Measurements from ENCODE around the gene KCNQ1. TPM values are rescaled to one million over a fixed set of nuclear protein-coding genes. Genes with fewer than 3 reads are reported as not detected.

The KCNQ1 gene
- total and polyA plus RNA-seq, 9 of the 15 experiments (the other 6 are each of a cell fraction or from before 2014, with no cell fraction given), result 0.44 TPM; not detected in 8

DNA sequence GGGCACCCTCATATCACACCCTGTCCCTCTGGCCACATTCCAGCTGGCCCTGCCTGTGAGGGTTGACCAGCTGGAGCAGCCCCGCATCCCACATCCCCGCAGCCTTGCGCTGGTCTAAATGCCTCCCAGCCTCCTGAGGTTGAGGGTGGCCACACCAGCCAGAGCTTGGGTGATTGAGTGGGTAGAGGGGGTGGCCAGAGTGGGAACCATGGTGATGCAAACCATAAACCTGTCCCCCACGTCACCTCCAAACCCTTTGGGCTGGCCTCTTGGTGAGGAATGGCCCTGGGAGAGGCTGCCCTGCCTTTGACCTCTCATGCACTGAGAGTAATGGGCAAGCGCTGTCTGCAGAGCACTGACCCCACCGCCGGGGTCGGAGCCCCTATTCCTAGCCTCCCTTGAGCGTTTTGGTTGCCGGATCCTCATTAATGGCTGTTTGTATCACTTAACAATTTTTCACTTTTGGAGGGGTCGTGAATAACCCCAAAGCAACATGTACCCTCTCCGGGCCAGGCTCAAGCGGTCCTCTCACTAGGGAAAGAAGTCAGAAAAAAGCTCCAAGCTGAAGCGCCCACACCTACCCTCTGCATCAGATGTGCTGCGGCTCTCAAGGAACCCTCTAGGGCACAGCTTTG, 271.0 kb downstream of the KCNQ1 start (continued):
- TF ChIP-seq, protein P1, sequence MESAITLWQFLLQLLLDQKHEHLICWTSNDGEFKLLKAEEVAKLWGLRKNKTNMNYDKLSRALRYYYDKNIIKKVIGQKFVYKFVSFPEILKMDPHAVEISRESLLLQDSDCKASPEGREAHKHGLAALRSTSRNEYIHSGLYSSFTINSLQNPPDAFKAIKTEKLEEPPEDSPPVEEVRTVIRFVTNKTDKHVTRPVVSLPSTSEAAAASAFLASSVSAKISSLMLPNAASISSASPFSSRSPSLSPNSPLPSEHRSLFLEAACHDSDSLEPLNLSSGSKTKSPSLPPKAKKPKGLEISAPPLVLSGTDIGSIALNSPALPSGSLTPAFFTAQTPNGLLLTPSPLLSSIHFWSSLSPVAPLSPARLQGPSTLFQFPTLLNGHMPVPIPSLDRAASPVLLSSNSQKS (CRISPR knock-in tag; IDR thresholded peaks at IDR 0.05), result no peak
- TF ChIP-seq, protein P2, sequence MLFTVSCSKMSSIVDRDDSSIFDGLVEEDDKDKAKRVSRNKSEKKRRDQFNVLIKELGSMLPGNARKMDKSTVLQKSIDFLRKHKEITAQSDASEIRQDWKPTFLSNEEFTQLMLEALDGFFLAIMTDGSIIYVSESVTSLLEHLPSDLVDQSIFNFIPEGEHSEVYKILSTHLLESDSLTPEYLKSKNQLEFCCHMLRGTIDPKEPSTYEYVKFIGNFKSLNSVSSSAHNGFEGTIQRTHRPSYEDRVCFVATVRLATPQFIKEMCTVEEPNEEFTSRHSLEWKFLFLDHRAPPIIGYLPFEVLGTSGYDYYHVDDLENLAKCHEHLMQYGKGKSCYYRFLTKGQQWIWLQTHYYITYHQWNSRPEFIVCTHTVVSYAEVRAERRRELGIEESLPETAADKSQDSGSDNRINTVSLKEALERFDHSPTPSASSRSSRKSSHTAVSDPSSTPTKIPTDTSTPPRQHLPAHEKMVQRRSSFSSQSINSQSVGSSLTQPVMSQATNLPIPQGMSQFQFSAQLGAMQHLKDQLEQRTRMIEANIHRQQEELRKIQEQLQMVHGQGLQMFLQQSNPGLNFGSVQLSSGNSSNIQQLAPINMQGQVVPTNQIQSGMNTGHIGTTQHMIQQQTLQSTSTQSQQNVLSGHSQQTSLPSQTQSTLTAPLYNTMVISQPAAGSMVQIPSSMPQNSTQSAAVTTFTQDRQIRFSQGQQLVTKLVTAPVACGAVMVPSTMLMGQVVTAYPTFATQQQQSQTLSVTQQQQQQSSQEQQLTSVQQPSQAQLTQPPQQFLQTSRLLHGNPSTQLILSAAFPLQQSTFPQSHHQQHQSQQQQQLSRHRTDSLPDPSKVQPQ (CRISPR knock-in tag; IDR thresholded peaks at IDR 0.05; ENCODE audit: borderline replicate concordance), result no peak

DNA sequence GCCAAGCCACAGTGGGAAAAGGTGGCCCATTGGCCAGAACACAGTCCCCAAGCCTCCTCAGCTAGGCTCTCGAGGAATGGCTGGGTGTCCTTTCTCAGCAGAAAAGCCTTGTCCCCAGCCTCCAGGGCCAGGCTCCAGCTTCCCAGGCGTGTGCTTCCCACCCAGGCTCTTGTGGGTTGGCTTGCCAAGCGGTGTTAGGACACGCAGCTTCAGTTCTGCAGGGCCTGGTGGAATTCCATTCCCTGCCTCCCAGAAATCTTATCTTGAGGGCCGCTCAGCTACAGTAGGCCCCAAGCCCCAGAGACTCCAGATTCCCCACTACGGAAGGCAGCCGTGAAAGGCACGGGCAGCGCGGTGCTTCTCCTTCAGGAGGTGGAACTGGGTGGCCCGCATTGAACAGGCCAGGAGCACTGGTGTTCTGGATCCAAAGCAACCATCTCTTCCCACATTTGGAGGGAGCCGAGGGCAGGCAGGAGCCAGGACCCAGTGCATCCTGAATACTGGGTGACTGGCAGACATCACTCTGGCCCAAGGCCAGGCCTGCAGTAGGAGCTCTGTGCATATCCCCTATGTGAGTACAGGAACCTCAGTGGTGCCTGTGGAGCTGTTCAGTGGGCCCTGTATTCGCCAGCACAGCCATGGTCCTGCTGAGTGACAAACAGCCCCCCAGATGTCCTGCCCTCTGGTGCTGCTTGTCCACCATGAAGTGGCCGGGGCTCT, 271.7 kb downstream of the KCNQ1 start:
- Histone ChIP-seq H3K9me3 (replicated peaks; ENCODE audit: control insufficient read depth, insufficient read depth, low read depth, low read length) (no peaks in the 10 kb centered on the region), H3K4me3 (no peak overlapping the region), H3K27ac (ENCODE audit: extremely low read depth, low read depth, low read length) (no peak overlapping the region), H3K9me1 (ENCODE audit: control insufficient read depth, insufficient read depth, low read length) (no peaks in the 10 kb centered on the region), H2AFZ (ENCODE audit: low read depth, low read length) (no peak overlapping the region), H3K36me3 (ENCODE audit: control insufficient read depth, insufficient read depth, low read length) (no peaks in the 10 kb centered on the region), H3K27me3 (ENCODE audit: control insufficient read depth in 2 of 2, insufficient read depth in 2 of 2, low read length in 2 of 2) (peaks cover 2 to 56% of the 10 kb centered on the region in 2 experiments; a peak in 3 of 5 replicates), H3K4me2 (ENCODE audit: insufficient read depth, low read length) (no peak overlapping the region), H3K9ac (ENCODE audit: insufficient read depth in 1 of 2, low read depth in 2 of 2, low read length in 2 of 2) (no peak overlapping the region; a peak in 1 of 4 replicates), H3K79me2 (ENCODE audit: control insufficient read depth, insufficient read depth, low read length) (no peaks in the 10 kb centered on the region), H3K4me1 (replicated peaks in 1 of 2; ENCODE audit: control insufficient read depth in 2 of 2, insufficient read depth in 2 of 2, low read length in 2 of 2) (peaks cover 0 to 8% of the 10 kb centered on the region in 2 experiments; a peak in 2 of 5 replicates), H4K20me1 (replicated peaks; ENCODE audit: control insufficient read depth, insufficient read depth, low read length) (peaks cover 2% of the 10 kb centered on the region; the same call in 1 of the 2 replicates)
- ATAC-seq (no peak), FAIRE-seq (no peak), DNase-seq (ENCODE audit: extremely low read depth in 1 of 4, low spot score in 3 of 4) (no peak)
- no TSS peak for BruUV-seq (replicated peaks)
- in situ Hi-C loops (cut with MboI) (no loop called here), intact Hi-C loops (cut with micrococcal nuclease) (no loop called here)
- ChIA-PET POLR2A (interaction anchor here (0.5 to 0.6 kb wide), 2 partner anchors 9 to 17 kb away, joined by 3 read pairs; partner anchors contain the start of gene KCNQ1OT1), CTCF (ENCODE audit: low intra/inter-chr PET ratio) (no interaction called here)
- 37% methylated on average over 13 of the region's 14 CpGs for WGBS (ENCODE audit: insufficient coverage, low coverage, missing lambda C conversion rate)
- TF ChIP-seq RHOXF2B (CRISPR knock-in tag; conservative IDR thresholded peaks at IDR 0.05) (no peak), EZH2 (IDR thresholded peaks at IDR 0.05; ENCODE audit: borderline replicate concordance, low read depth, low read length) (no peak), XRCC4 (IDR thresholded peaks at IDR 0.05; ENCODE audit: extremely low read depth, insufficient read depth, insufficient read length) (no peak), ZNF551 (CRISPR knock-in tag; IDR thresholded peaks at IDR 0.05) (no peak), YY1 (IDR thresholded peaks at IDR 0.05; ENCODE audit: borderline replicate concordance in 1 of 3, control insufficient read depth in 1 of 3, extremely low read depth in 1 of 3, insufficient read depth in 3 of 3, insufficient read length in 1 of 3, insufficient replicate concordance in 2 of 3, low read depth in 1 of 3, low read length in 2 of 3) (no peak), POLR2H (tag; IDR thresholded peaks at IDR 0.05; ENCODE audit: low read depth) (no peak), SIN3B (IDR thresholded peaks at IDR 0.05; ENCODE audit: low read depth) (no peak), FOXJ3 (CRISPR knock-in tag; IDR thresholded peaks at IDR 0.05) (no peak), TEAD4 (IDR thresholded peaks at IDR 0.05; ENCODE audit: low read length) (no peak), TEAD4 (CRISPR knock-in tag; IDR thresholded peaks at IDR 0.05; ENCODE audit: borderline replicate concordance) (no peak), TOE1 (IDR thresholded peaks at IDR 0.05; ENCODE audit: borderline replicate concordance) (no peak), TOE1 (CRISPR knock-in tag; IDR thresholded peaks at IDR 0.05; ENCODE audit: borderline replicate concordance, low read depth) (no peak), FOXA1 (IDR thresholded peaks at IDR 0.05; ENCODE audit: borderline replicate concordance) (no peak), PTRF (tag; IDR thresholded peaks at IDR 0.05) (no peak)
